Neural progenitor cell (in vitro differentiated cells): ENCODE results near the gene ARHGAP22.

Experiments
- CTCF ChIP-seq: fragments of 200-600 bp; sonication (generic); IDR thresholded peaks from 2 replicates; pipeline ENCODE4 v1.5.1; 2017; ENCODE audit warnings: antibody characterized with exemption, mild to moderate bottlenecking
- EZH2 ChIP-seq: fragments of 200-600 bp; sonication (generic); IDR thresholded peaks from 2 replicates; pipeline ENCODE4 v1.6.1; 2017; ENCODE audit warnings: antibody characterized with exemption, mild to moderate bottlenecking, moderate library complexity
- EZH2phosphoT487 ChIP-seq: fragments of 200-600 bp; sonication (generic); IDR thresholded peaks from 2 replicates; pipeline ENCODE4 v1.6.1; 2017; ENCODE audit warnings: antibody characterized with exemption

DNA sequence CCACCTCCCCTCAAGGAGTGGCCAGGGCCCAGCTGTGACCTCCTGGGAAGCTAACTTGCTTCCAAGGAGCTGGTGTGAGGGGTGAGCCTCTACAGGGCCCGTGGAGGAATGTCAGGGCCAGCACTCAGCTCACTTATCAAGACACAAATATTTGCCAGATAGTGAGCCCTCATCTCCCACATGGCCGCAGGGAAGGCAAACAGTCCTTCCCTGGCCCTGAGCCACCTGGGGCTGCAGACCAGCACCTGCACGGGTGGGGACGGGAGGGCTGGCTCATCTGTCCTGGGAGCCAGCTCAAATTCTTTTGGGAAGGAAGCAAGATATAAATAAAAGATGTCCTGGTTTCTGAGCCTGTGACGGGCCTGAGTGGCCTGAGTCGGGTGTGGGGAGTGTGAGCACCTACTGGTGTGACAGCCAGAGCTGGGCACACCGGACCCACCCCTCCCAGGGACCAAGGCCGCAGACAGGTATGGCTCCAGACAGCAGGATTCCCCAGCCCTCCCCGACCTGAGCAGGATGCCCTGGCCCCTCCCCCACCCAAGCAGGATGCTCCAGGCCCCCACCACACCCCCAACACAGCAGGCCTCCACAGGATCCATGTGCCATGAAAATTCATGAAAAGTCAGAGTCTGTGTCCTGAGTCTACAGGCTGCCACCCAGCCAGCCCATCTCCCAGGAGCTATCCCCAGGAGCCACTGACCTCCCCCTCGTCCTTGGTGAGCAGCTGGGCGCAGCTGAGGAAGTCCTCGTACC, 150.4 kb downstream of the ARHGAP22 start:
- TF ChIP-seq CTCF = no peak
- no peak for TF ChIP-seq EZH2
- no peak for TF ChIP-seq EZH2phosphoT487
